NB4 (cell line): ENCODE measurements around the gene PCDHGB3.

Experiments used
- CTCF ChIP-seq: IDR thresholded peaks from one replicate; pipeline ENCODE4 v1.5.1; 2012; ENCODE audit warnings: low read depth, low read length
- MAX ChIP-seq: IDR thresholded peaks from 2 replicates; pipeline ENCODE4 v1.6.1; 2011; ENCODE audit warnings: low read depth, low read length
- POLR2A ChIP-seq: IDR thresholded peaks from 2 replicates; pipeline ENCODE4 v1.6.1; 2011; ENCODE audit warnings: mild to moderate bottlenecking; ENCODE audit not compliant: insufficient read length; ENCODE audit errors: extremely low read depth

GRCh38 chr5:141384471-141385267, 14.6 kb downstream of the PCDHGB3 start:
- TF ChIP-seq CTCF (no peak), POLR2A (no peak), MAX (no peak)
